NCI-H2196 (cell line): Measurements from ENCODE around the gene TUT7.
"Not testable (repeated sequence)": the region's sequence is repeated elsewhere in the genome, so short reads cannot be mapped to it uniquely, and the experiment has no call there.

Source experiments
- DNase-seq: peaks from one replicate; lab custom pipeline; 2025; ENCODE audit not compliant: unreplicated experiment; lab: John Stamatoyannopoulos, UW

The TUT7 gene

GRCh38 chr9:86303316-86303975, 50.8 kb downstream of the TUT7 start:
- no peak for DNase-seq

GRCh38 chr9:86301686-86302085, 52.5 kb downstream of the TUT7 start:
- no peak for DNase-seq

DNA sequence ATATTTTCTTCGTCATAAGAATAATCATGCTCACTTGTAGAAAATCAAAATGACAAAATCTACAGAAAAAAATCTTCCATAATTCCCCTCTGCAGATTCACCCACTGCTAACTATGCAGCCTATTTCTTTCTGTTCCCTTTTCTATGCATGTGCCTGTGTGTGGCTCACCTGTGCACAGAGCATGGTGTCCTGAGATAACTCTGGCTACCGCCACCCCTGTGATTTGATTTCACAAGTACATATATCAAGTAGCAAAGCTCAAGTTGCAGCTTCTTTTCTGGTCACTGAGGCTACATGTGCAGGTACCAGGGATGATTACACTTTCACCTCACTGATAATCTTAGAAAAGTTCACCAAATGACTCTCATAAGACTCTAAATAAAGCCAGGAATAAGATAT, 53.5 kb downstream of the TUT7 start:
- no peak for DNase-seq

GRCh38 chr9:86298873-86299272, 55.3 kb downstream of the TUT7 start:
- no peak for DNase-seq

GRCh38 chr9:86290341-86290740, 63.9 kb downstream of the TUT7 start:
- not testable (repeated sequence) for DNase-seq

GRCh38 chr9:86288499-86289198, 65.6 kb downstream of the TUT7 start:
- DNase-seq: no peak

DNA sequence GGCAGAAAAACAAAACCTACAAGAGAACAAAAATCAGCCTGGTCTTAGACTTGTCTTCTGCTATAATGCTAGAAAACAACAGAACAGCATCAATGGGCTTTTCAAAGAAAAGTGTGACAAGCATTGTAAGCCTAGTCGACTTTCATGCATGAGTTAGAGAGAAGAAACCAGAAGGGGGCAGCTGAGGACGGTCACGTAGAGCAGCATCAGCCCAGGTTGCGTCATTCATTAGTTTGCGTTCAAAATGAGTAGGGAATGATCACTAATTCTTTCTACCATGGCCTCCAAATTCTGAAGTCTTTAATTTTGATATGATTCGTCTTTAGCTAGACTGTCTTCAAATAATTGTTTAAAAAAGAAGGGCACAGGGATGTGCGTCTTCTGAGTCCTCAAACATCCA, 67.2 kb downstream of the TUT7 start:
- no peak for DNase-seq

DNA sequence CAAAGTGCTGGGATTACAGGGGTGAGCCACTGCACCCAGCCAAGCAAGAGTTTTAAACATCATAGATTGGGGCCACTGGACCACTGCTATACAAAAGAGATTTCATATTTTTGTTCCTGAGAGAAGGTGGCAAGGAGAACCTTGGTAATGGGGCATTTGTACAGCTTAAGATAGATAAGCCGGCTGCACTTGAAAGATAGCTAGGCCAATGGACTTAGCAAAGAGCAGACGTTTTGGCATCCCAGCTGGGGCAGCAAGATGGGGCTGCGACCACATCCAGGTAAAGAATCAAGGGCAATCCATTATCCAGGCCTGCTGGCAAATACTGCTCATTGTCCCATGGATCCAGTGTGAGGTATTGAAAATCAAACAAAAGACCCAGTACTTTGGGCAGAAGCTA, 67.9 kb downstream of the TUT7 start:
- no peak for DNase-seq

GRCh38 chr9:86285261-86285660, 68.9 kb downstream of the TUT7 start:
- no peak for DNase-seq

- DNase-seq: peak; percentile 60
These were observed 71.2 kb downstream of the TUT7 start for GRCh38 chr9:86282979-86283535.

DNA sequence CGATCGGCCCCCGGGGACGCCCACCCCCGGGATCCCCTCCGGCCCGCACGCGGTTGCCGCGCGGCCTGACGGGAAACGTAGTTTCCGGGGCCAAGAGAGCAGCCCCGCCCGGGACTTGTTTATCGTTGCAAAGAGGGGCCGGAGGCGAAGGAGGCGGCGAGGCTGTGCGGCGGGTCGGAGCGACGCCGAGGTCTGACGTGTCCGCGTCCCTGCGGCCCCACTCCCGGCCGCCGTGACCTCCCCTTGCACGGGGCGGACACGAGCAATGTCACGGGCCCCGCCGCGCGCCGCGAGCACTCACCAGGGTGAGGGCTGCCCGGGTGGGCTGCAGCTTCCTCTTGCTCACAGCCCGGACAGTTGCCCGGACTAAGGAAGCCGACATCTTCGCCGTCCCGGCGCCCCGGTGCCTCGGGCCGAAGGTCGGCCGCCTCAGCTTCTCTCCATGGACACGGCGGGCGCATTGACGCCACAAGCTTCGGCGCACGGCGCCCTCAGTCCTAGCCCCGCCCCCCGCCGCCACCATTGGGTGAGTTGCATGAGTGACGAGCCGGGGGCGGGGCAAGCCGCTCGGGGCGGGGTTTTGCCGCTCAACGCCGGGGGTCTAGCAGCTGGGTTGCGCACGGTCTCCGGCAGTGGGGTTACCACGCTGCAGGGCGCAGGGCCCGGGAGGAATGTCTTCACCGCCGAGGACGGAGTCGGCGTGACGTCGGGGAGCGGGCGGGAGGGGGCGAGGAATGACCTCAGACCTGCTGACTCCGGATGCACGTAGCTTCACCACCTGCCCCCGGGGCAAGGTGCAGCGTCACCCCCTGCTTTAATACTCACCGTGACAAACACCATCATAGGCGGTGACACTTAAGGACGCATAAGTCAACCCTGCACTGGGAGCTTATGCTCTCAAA, 71.9 kb downstream of the TUT7 start, which contains the start of gene ISCA1:
TSS of gene ISCA1 (minus strand) at position 462 of the 902 bp plus-strand sequence. CDS start at position 382, 80 bp downstream.
- peak; percentile 94 for DNase-seq

- peak; percentile 46 for DNase-seq
These were observed 72.6 kb downstream of the TUT7 start for GRCh38 chr9:86281593-86282076.

DNA sequence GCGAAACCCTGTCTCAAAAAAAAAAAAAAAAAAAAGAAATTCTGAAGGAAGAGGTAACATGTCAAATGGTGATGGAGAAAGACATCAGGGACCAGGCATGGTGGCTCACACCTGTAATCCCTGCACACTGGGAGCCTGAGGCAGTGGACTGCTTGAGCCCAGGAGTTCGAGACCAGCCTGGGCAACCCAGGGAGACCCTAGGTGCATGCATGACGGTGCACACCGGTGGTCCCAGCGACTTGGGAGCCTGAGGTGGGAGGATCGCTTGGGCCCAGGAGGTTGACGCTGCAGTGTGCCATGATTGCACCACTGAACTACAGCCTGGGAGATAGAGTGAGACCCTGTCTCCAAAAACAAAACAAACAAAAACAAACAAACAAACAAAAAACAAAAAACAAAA, 73.6 kb downstream of the TUT7 start:
- DNase-seq: no peak

GRCh38 chr9:86279839-86280238, 74.4 kb downstream of the TUT7 start:
- DNase-seq: no peak

DNA sequence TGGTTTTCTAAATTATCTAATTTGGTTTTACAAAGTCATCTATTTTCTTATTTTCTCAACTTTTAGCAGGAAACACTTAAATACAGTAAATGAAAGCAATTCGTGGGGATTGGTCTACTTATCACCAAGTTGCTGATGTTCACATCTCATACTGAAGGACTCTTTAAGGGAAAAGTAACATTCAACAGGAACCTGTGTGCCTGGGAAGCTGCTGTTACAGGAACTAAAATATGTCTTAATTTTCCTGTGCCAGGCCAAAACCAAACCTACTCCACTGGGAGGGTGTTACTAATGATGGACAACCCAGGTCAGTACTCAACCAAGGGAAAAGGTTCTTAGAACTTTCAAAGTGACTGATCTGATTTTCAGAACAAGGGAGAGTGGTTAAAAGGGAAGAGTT, 77.1 kb downstream of the TUT7 start:
- DNase-seq: no peak

DNA sequence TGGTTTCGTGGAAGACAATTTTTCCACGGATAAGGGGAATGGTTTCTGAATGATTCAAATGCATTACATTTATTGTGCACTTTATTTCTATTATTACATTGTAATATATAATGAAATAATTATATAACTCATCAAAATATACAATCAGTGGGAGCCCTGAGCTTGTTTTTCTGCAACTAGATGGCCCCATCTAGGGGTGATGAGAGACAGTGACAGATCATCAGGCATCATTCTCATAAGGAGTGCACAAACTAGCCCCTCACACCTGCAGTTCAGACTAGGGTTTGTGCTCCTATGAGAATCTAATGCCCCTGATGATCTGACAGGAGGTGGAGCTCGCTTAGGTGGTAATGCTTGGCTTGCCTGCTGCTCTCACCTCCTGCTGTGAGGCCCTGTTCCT, 78.2 kb downstream of the TUT7 start:
- peak; percentile 2 for DNase-seq

DNA sequence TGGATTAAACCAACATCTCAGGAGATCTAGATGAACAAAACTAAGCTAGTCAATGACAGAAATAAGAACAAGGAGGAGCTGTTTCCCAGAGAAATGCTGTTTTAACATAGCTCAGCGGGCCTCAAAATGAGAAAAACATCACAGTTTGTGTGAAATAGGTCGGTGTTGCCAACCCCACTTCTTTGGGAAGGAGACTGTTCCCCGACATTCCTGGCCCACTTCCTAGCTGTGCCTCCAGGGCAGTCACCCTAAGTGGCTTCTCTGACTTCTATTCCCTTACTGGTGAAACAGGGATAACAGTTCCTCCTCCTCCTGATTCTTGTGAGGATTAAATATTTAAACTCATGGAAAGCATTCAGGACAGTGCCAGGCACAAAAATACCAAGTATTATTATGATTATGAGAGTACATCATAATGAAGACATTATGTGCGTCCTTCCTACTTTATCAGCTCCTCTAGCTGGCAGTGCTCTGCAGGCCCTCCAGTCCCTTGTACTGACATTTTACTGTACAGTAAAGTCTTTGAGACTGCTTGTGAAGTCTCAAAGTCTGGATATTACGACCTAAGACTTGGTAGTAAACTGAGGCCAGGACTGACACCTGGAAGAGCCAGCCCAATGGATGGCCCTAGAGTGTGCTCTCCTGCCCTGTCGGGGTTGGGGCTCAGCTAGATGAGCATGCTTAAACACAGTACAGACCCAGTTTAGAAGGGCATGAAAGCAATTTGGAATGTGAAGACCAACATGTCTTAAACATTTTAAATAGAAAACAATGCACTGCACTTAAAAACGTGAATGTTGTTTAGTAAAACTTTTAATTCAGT, 79.2 kb downstream of the TUT7 start:
- DNase-seq: no peak

DNA sequence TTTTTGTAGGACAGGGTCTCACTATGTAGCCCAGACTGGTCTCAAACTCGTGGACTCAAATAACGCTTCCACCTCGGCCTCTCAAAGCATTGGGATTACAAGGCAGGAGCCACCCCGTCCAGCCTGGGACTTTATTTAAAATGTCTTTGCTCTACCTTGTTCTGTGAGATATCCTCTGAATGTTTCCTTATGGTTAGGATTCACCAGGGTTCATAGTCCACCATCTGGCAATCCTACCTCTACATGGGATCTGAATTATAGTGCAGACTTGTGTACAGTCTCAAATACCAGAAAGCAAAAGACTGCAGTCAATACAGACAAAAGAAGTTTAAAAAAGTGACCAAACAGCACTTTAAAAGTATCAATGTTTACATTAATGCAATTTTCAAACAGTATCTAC, 82.0 kb downstream of the TUT7 start:
- DNase-seq: no peak

DNA sequence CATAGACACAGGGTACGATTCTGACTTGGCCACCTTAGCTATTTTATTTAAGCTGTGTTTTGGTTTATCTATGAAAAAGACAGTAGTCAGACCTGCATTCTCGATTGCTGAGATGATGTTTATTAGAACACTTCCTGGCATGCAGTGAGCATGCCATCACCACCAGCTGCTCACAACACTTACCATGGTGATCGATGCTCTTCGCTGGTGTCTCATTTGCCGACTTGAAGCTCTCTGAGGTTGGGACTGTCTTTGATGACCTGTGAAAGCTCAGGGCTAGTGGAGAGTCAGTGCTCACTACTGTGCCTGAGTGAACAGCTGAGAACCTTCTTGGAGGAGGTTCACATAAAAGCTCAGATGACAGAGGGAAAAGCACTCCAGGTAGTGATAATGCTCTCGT, 90.3 kb downstream of the TUT7 start:
- DNase-seq: no peak

DNA sequence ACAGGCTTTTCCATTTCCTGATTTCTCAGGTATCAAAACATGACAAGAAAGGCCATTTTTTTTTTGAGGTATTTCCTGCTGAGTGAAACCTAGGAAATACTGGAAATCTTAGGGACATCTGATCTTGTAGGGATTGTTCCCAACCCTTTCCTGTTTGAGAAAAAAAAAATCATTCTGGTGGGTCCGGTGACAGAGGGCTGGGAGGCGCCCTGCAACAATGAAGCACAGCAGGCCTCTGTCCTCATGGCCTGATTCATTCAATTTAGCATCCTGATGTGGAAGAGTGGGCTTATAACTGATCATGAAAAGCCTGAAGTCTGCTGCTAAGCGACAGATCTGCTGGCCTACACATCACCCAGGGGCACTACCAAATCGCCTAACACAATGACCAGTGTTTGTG, 91.7 kb downstream of the TUT7 start:
- DNase-seq: no peak
